Kidney tubule cell (primary cell): ENCODE results near the gene CTNND2.
"Not testable (repeated sequence)": the region's sequence is repeated elsewhere in the genome, so short reads cannot be mapped to it uniquely, and the experiment has no call there.

ENCODE experiments used
- DNase-seq: peaks from one replicate; pipeline ENCODE4 v3.0.0-alpha.2; 2018; ENCODE audit warnings: low spot score

Gene CTNND2

DNA sequence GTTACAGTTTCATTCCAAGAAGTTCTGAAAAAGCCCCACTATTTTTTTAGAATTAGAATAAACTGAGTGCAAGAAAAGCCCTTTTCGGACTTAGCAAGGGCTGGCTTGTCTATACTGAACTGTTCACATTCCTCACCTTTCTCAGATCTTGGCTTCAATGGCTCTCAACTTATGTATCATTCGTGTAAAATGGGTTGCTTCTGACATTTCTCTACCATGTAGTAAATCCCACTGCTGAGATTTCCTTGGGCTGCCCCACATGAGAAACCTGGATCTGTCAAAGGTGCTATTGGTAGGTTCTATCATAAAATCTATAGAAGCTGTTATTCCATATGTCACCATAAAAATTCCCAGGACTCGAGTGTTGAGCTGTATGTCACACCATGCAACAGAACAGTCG is 454.3 kb downstream of the CTNND2 start:
- no peak for DNase-seq

GRCh38 chr5:11449217-11449616 is 455.0 kb downstream of the CTNND2 start:
- no peak for DNase-seq

DNA sequence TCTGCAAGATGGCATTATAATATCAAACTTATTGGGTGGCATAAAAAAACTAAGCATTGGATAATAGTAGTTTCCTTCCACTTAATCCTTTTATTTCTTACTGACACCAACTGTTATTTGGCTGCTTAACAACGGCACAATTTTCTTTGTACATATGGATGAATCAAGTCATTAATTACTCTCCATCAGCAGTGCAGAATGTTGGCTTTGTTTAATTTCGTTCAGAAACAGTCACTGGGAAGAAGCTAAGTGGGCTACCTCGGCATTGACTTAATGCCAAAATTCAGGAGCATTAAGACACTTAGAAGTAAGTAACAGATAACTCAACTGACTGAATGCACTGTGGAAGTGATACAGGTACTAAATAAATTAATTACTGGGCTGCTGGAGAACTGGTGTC is 460.4 kb downstream of the CTNND2 start:
- DNase-seq, result no peak

- no peak for DNase-seq
Observed at GRCh38 chr5:11432116-11432515, 472.1 kb downstream of the CTNND2 start.

DNA sequence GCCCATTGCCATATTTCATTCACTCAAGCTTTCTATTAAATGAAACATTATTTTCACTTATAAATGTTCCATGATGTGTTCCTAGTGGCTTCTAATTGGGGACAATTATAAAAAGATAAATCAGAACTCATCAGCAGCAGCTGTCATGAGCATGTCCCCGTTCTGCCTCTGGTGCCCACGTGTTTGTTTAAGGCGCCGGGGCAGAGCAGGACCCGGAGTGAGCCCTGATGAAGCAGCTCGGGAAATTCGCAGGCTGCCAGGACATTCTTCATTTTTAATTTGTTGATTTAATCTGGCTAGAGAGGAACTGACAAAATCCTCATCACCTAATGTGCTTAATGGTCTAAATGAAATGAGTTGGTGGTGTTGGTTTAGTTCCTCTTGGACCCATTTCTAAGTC is 475.0 kb downstream of the CTNND2 start:
- no peak for DNase-seq

DNA sequence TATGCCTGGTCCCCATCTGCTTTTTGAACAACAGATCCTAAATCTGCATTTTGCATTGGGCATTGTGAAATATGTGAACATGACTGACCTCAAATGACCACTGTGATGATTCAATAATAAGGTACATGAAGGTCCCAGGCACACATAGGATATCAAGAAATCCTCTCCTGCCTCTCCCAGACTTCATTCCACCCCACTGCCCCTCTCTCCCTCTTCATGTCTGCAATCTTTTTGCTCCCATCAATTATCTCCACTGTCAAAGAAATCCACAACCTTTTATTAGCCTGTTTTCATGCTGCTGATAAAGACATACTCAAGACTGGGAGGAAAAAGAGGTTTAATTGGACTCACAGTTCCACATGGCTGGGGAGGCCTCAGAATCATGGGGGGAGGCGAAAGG is 476.7 kb downstream of the CTNND2 start:
- DNase-seq, result no peak

DNA sequence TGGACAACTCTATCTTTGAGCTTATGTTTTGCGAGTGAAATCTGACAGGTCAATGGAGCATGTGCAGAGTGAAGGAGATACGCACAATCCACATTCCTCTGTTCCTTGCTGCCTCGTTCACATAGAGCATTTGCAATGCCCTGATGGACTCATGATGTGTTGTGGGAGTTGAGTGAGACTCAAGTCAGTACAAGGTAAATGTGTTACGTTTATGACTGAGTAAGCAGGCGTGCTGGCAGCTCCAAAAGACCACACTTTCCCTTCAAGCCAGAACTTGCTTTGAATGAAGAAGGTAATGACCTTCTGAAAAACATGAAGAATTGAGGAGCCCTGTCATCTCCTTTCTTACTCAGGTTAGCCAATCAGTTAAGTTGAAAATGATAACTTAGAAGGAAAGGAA is 477.8 kb downstream of the CTNND2 start:
- no peak for DNase-seq

DNA sequence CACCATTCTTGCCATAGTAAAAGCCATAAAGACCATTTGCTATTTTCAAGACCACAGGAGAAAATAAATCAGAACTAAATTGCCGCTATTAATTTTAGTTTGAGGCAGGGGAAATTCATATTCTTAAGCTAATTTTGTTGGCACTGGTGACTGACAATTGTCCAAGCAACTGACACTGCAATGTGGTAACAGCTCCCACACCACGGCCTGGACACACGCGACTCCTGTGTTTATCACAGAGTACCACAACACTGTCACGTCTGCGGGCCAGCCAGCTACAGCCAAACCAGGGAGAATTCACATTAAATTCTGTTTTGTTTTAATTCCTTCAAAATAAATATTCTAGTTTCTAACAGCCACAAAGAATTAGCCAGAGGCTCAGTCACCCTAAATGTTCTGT is 481.9 kb downstream of the CTNND2 start:
- DNase-seq, result no peak

- DNase-seq, result no peak
Observed at GRCh38 chr5:11420969-11421368, 483.3 kb downstream of the CTNND2 start.

- peak; percentile 48 for DNase-seq
Observed at GRCh38 chr5:11415751-11416150, 488.5 kb downstream of the CTNND2 start.

- DNase-seq, result not testable (repeated sequence)
Observed at GRCh38 chr5:11414732-11415131, 489.5 kb downstream of the CTNND2 start.

GRCh38 chr5:11411621-11412020 is 492.6 kb downstream of the CTNND2 start:
- no peak for DNase-seq

GRCh38 chr5:11407556-11408145 is 496.6 kb downstream of the CTNND2 start:
- no peak for DNase-seq

- peak; percentile 87 for DNase-seq
Observed at GRCh38 chr5:11400316-11400715, 503.9 kb downstream of the CTNND2 start.

GRCh38 chr5:11398728-11399127 is 505.5 kb downstream of the CTNND2 start:
- no peak for DNase-seq

DNA sequence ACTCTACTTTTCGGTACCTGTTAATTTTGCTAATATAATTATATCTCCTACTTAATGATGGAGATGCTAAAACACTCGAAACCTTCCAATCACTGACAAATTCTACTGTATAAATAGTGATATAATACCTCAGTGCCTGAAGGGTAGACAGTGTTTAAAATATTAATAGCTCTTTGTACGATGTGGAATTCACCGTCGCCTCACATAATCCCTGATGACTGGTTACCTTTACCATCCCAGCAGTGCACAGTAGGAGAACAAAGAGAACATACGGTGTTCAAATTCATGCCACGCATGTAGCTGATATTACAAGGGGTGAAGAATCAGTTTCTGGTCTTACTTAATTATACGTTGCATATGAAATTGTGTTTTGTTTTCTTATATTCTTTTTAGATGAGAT is 506.7 kb downstream of the CTNND2 start:
- DNase-seq, result no peak

DNA sequence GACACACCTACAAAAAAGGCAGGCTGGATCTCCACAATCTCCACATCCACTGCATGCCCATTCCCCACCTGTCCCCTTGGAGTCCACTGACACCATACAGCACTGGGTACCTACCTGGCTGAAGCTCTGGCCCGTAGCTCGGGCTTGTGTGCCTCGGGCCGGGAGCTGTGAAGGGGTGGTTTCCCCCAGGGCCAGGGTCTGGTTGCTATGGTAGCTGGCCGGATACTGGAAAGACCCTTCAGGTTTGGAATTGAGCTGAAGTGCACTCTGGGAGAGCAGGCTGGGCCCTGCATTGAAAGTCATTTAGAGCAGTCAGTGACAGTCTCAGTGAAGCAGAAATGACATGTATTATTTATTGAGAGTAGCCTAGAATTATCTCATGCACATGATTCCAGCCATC is 507.3 kb downstream of the CTNND2 start:
- DNase-seq, result no peak

DNA sequence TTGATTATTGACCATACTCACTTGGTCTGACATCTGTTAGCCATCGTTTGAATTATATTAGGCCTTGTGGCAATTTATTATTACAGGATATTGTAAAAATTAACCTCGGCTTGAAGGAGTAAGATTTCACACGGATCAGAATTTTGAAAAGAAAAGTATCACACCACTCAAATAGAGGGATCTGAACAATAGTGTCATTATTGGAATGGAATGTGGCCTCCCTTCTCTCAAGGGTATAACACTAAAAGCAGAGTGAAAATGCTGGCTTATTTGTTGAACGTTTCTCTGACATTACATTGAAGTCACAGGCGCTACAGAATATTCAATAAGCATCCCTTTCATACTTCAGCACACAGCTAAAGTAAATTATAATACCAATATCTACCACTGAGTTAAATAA is 509.3 kb downstream of the CTNND2 start:
- DNase-seq, result no peak

GRCh38 chr5:11390291-11390767 is 513.9 kb downstream of the CTNND2 start:
- DNase-seq, result peak; percentile 74

DNA sequence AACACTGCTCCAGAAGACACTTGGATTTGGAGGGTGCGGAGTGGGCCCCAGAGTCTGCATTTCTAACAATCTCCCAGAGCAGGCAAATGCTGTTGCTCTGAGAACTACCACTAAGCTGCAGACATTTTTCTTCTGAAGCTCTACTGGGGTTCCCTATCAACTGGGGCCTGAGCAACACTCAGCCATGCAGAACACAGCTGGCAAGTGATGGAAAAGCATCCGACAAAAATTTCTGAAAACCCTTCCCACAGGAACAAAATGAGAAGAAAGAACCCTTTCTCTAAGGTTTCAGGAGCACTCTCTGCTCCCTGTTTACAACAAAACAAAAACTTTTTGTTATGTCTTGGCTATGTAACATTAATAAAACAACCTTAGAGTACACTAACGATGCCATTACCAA is 516.9 kb downstream of the CTNND2 start:
- DNase-seq, result no peak

- DNase-seq, result no peak
Observed at GRCh38 chr5:11386398-11386797, 517.8 kb downstream of the CTNND2 start.

DNA sequence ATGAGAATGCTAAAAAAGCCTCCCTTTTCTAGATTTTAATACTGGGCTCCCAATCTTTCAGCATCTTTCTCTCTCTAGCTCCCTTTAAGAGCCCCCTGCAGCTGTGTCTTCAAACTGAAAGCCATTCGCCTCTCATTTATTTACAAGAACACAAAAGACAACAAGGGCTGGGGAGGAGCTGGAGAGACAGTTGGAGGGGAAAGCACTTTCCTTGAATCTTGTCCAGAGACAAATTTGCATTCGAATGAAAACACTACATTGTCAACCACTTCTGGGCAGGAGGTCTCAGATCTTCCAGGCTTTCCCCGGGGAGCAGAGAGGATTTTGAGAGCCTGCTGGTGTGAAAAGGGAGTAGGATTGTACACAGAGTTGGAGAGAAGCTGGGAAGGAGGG is 518.3 kb downstream of the CTNND2 start:
- DNase-seq, result no peak

DNA sequence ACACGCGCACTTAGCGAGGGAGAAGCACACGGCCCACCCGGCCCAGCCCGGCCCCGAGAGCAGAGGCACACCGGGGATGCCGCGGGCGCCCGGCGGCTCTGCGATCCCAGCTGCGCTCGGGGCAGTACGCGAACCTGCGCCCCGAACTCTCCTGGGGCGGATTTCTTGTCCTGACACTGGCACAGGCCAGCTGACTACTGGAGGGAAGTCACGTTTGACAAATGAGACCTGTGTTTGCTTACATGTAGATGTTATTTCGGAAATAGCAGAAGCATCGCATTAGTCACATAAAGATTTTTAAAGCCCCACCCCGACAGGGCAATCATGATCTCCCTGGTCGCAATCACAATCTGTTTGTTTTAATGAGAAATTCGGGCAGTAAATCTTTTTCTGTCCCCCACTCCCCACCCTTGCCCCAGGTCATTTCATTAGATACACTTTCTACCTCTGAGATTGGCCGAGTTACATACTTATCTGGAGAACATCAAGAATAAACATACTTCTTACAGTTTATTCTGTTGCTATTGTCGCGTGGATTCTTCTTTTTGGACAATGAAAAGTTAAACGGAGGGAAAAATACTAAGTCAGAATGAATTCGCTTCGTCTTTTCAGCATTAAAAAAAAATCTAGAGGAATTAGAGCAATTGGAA is 518.9 kb downstream of the CTNND2 start:
- peak; percentile 9 for DNase-seq
